SK-N-DZ (cell line): ENCODE data around the gene CTIF.

Source experiments
- DNase-seq: peaks from one replicate; pipeline ENCODE4 v3.0.0-alpha.2; 2015; ENCODE audit warnings: low spot score

The CTIF gene

GRCh38 chr18:48749768-48750167, 210.9 kb downstream of the CTIF start:
- DNase-seq = no peak

- no peak for DNase-seq
Measured at GRCh38 chr18:48750485-48751175, 211.8 kb downstream of the CTIF start.

- DNase-seq = no peak
Measured at GRCh38 chr18:48751727-48752468, 213.1 kb downstream of the CTIF start.

GRCh38 chr18:48752478-48752877, 213.6 kb downstream of the CTIF start:
- DNase-seq = no peak

- DNase-seq = no peak
Measured at GRCh38 chr18:48752928-48753327, 214.1 kb downstream of the CTIF start.

- DNase-seq = no peak
Measured at GRCh38 chr18:48753691-48754090, 214.9 kb downstream of the CTIF start.

- no peak for DNase-seq
Measured at GRCh38 chr18:48754559-48754958, 215.7 kb downstream of the CTIF start.

- DNase-seq = no peak
Measured at GRCh38 chr18:48754993-48755473, 216.2 kb downstream of the CTIF start.

GRCh38 chr18:48756511-48757226, 217.8 kb downstream of the CTIF start:
- peak; percentile 15 for DNase-seq

GRCh38 chr18:48757367-48757766, 218.5 kb downstream of the CTIF start:
- no peak for DNase-seq

GRCh38 chr18:48757906-48758305, 219.1 kb downstream of the CTIF start:
- no peak for DNase-seq

- no peak for DNase-seq
Measured at GRCh38 chr18:48761582-48761981, 222.8 kb downstream of the CTIF start.

- DNase-seq = no peak
Measured at GRCh38 chr18:48762022-48762421, 223.2 kb downstream of the CTIF start.

GRCh38 chr18:48762836-48763718, 224.2 kb downstream of the CTIF start:
- DNase-seq = no peak

GRCh38 chr18:48763719-48764100, 224.9 kb downstream of the CTIF start:
- DNase-seq = no peak

GRCh38 chr18:48765053-48765452, 226.2 kb downstream of the CTIF start:
- DNase-seq = no peak

GRCh38 chr18:48766026-48766425, 227.2 kb downstream of the CTIF start:
- no peak for DNase-seq

GRCh38 chr18:48766487-48766886, 227.7 kb downstream of the CTIF start:
- no peak for DNase-seq

- DNase-seq = no peak
Measured at GRCh38 chr18:48767090-48767690, 228.4 kb downstream of the CTIF start.

- DNase-seq = no peak
Measured at GRCh38 chr18:48769006-48769636, 230.3 kb downstream of the CTIF start.

GRCh38 chr18:48770243-48770642, 231.4 kb downstream of the CTIF start:
- no peak for DNase-seq
